LNCaP clone FGC (cell line): ENCODE data around the gene RAB3GAP1.
"Not testable (repeated sequence)": the region's sequence is repeated elsewhere in the genome, so short reads cannot be mapped to it uniquely, and the experiment has no call there.

Experiments used
- DNase-seq: peaks from one replicate; pipeline ENCODE4 v3.0.0-alpha.2; 2011; ENCODE audit warnings: low read depth
- H3K4me3 ChIP-seq: 2 replicates; pipeline ENCODE4 v1.5.1; 2011; ENCODE audit warnings: mild to moderate bottlenecking, low read depth, low read length, control low read depth
- CTCF ChIP-seq: IDR thresholded peaks from 2 replicates; pipeline ENCODE4 v1.5.1; 2012; ENCODE audit warnings: mild to moderate bottlenecking; ENCODE audit not compliant: control insufficient read depth, insufficient read depth; ENCODE audit errors: extremely low read depth

The RAB3GAP1 gene

GRCh38 chr2:135113322-135113721 lies 61.2 kb downstream of the RAB3GAP1 start:
- TF ChIP-seq CTCF, result no peak
- H3K4me3 ChIP-seq, result no peak overlapping the region
- no peak for DNase-seq

GRCh38 chr2:135119582-135119981 lies 67.5 kb downstream of the RAB3GAP1 start:
- no peak for DNase-seq
- TF ChIP-seq CTCF, result no peak
- H3K4me3 ChIP-seq, result no peak overlapping the region

DNA sequence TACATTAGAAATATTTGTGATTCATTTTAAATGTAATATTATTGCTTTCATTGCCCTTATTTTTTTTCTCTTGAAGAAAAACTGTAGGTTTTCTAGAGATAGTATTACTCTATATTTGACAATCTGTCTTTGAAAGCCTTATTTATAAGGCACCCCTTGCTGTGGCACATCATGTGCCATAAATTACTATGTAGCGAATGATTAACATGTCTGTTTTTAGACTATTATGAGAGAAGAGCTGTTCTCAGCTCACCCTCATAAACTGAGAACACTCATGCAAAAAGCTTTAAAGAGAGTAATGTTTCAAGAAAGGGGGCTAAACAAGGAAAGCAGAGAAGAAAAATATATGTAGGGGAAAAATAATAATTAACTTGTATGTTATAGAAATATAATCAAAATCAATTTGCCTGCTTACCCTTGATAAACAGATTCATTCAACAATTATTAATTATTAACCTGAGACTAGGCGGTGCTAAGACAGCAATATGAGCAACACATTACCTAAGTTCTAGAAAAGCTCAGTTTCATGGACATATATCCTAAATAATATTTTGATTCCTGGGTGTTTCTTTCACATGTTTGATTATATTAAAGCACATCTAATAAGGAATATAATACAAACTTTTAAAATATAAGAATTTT lies 69.0 kb downstream of the RAB3GAP1 start:
- no peak for DNase-seq
- no peak overlapping the region for H3K4me3 ChIP-seq
- no peak for TF ChIP-seq CTCF

GRCh38 chr2:135121658-135122039 lies 69.6 kb downstream of the RAB3GAP1 start:
- H3K4me3 ChIP-seq, DNase-seq: not testable (repeated sequence)

DNA sequence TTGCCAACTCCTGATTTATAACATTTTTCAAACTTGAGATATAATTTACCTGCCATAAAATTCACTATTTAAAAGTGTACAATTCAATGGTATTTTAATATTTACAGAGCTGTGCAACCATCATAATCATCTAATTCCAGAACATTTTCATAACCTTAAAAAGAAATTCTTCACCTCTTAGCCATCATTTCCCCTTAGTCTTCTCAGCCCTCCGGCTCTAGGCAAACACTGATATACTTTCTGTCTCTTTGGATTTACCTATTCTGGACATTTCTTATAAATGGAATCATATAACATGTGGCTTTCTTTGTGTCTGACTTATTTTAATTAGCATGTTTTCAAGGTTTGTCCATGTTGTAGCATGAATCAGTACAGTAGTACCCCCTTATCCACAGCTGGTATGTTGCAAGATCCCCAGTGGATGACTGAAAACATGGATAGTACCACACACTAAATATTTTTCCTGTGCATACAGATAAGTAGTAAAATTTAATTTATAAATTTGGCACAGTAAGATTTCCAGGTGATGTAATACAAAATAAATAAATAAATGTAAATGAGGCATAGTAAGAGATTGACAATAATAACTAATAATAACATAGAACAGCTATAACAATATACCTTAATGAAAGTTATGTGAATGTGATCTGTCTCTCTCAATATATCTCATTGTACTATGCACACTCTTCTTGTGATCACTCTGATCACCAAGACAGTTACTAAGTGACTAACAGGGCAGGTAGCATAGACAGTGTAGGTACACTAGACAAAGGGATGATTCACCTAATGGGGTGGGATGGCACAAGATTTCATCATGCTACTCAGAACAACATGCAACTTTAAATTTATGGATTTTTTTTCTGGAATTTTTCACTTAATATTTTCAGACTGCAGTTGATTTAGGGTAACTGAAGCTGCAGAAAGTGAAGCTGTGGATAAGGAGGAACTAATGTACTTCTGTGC lies 73.1 kb downstream of the RAB3GAP1 start:
- TF ChIP-seq CTCF, result no peak
- no peak for DNase-seq
- no peak overlapping the region for H3K4me3 ChIP-seq

DNA sequence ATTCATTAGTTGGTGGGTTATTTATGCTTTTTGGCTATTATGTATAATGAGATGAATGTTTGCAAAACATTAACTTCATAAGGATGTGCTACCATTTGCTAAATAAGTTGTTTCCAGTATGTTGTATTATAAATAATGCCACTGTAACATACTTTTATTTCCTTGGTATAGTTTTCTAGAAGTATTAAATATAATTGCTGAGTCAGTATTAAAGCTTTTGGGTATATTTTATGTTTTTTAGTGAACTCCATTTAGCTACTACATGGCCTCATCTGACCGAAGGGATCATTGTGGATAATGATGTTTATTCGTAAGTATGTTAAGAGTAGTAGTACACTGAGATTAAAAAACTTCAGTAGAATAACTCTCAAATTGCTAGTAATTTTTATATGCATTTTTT lies 73.8 kb downstream of the RAB3GAP1 start:
- no peak for TF ChIP-seq CTCF
- DNase-seq, result no peak
- H3K4me3 ChIP-seq, result no peak overlapping the region

GRCh38 chr2:135130751-135131150 lies 78.7 kb downstream of the RAB3GAP1 start:
- DNase-seq, result no peak
- no peak overlapping the region for H3K4me3 ChIP-seq
- no peak for TF ChIP-seq CTCF
